HEK293 (cell line): ENCODE results near the gene TP53I11.

Source experiments
- CTCF ChIA-PET: fragments of 350-600 bp; formaldehyde crosslinking; extraction: SDS; loops from one replicate; lab custom pipeline; 2021; ENCODE audit warnings: antibody characterized with exemption; lab: Yijun Ruan, JAX
- POLR2A ChIA-PET: fragments of 300-600 bp; formaldehyde crosslinking; extraction: SDS; loops from one replicate; lab custom pipeline; 2020; ENCODE audit warnings: antibody characterized with exemption, inconsistent platforms; lab: Yijun Ruan, JAX
- H3K27ac ChIP-seq: fragments of 200-500 bp; sonication (Bioruptor generic); 2 replicates; pipeline ENCODE4 v1.5.1; 2014; ENCODE audit warnings: low read depth, low read length, control low read depth, inconsistent platforms; ENCODE audit errors: extremely low read depth
- H3K36me3 ChIP-seq, 2 experiments: fragments of 200-500 bp in 1 of 2; sonication (Bioruptor generic) in 1 of 2; 1 replicate in 1 of 2; 2 replicates in 1 of 2; pipeline ENCODE4 v1.5.1; 2014 to 2017; ENCODE audit warnings: inconsistent platforms in 2 of 2, low read length in 2 of 2; ENCODE audit not compliant: control insufficient read depth in 2 of 2, insufficient read depth in 1 of 2
- H3K4me1 ChIP-seq: fragments of 200-500 bp; sonication (Bioruptor generic); 2 replicates; pipeline ENCODE4 v1.5.1; 2014; ENCODE audit warnings: mild to moderate bottlenecking, low read length, inconsistent platforms; ENCODE audit not compliant: control insufficient read depth, insufficient read depth
- H3K4me3 ChIP-seq: 2 replicates; pipeline ENCODE4 v1.5.1; 2011; ENCODE audit warnings: low read depth, mild to moderate bottlenecking, control low read depth, low read length, moderate library complexity
- H3K9me3 ChIP-seq: fragments of 200-500 bp; sonication (Bioruptor generic); 2 replicates; pipeline ENCODE4 v1.5.1; 2014; ENCODE audit warnings: low read depth, low read length, inconsistent platforms; ENCODE audit not compliant: control insufficient read depth, insufficient read depth
- GLI4 ChIP-seq: fragments of 450-650 bp; formaldehyde crosslinking; IDR thresholded peaks from 2 replicates; pipeline ENCODE4 v1.5.1; 2016; ENCODE audit warnings: missing biosample characterization, missing genetic modification characterization
- GLIS1 ChIP-seq: fragments of 450-650 bp; formaldehyde crosslinking; IDR thresholded peaks from 2 replicates; pipeline ENCODE4 v1.5.1; 2016; ENCODE audit warnings: missing biosample characterization, missing genetic modification characterization
- GLIS2 ChIP-seq: fragments of 450-650 bp; formaldehyde crosslinking; IDR thresholded peaks from 2 replicates; pipeline ENCODE4 v1.5.1; 2016; ENCODE audit warnings: missing biosample characterization, missing genetic modification characterization
- KLF1 ChIP-seq: fragments of 450-650 bp; formaldehyde crosslinking; IDR thresholded peaks from 2 replicates; pipeline ENCODE4 v1.5.1; 2016; ENCODE audit warnings: missing biosample characterization, missing genetic modification characterization
- SCRT2 ChIP-seq: fragments of 450-650 bp; formaldehyde crosslinking; IDR thresholded peaks from 2 replicates; pipeline ENCODE4 v1.5.1; 2016; ENCODE audit warnings: missing biosample characterization, missing genetic modification characterization
- SP2 ChIP-seq: fragments of 450-650 bp; formaldehyde crosslinking; IDR thresholded peaks from 2 replicates; pipeline ENCODE4 v1.5.1; 2016; ENCODE audit warnings: missing biosample characterization, missing genetic modification characterization
- ZBTB8A ChIP-seq: fragments of 450-650 bp; formaldehyde crosslinking; IDR thresholded peaks from 2 replicates; pipeline ENCODE4 v1.5.1; 2016; ENCODE audit warnings: missing biosample characterization, missing genetic modification characterization
- ZIC2 ChIP-seq: fragments of 450-650 bp; formaldehyde crosslinking; IDR thresholded peaks from 2 replicates; pipeline ENCODE4 v1.5.1; 2016; ENCODE audit warnings: missing biosample characterization, missing genetic modification characterization
- ZNF10 ChIP-seq: fragments of 450-650 bp; formaldehyde crosslinking; IDR thresholded peaks from 2 replicates; pipeline ENCODE4 v1.5.1; 2017; ENCODE audit warnings: missing biosample characterization, missing genetic modification characterization
- ZNF19 ChIP-seq: fragments of 450-650 bp; formaldehyde crosslinking; IDR thresholded peaks from 2 replicates; pipeline ENCODE4; 2016; ENCODE audit warnings: missing biosample characterization, missing genetic modification characterization, low read depth
- ZNF248 ChIP-seq: fragments of 450-650 bp; formaldehyde crosslinking; IDR thresholded peaks from 2 replicates; pipeline ENCODE4 v1.5.1; 2017; ENCODE audit warnings: missing biosample characterization, missing genetic modification characterization
- ZNF391 ChIP-seq: fragments of 450-650 bp; formaldehyde crosslinking; IDR thresholded peaks from 2 replicates; pipeline ENCODE4 v1.5.1; 2016; ENCODE audit warnings: low read depth, missing biosample characterization, missing genetic modification characterization, borderline replicate concordance
- ZNF48 ChIP-seq: fragments of 450-650 bp; formaldehyde crosslinking; IDR thresholded peaks from 2 replicates; pipeline ENCODE4 v1.5.1; 2016; ENCODE audit warnings: missing biosample characterization, missing genetic modification characterization
- ZNF561 ChIP-seq: fragments of 450-650 bp; IDR thresholded peaks from 2 replicates; pipeline ENCODE4 v1.5.1; 2018; ENCODE audit warnings: missing biosample characterization, missing genetic modification characterization, borderline replicate concordance
- ZNF585B ChIP-seq: fragments of 450-650 bp; formaldehyde crosslinking; IDR thresholded peaks from 2 replicates; pipeline ENCODE4 v1.5.1; 2016; ENCODE audit warnings: missing biosample characterization, missing genetic modification characterization
- ZNF596 ChIP-seq: fragments of 450-650 bp; IDR thresholded peaks from 2 replicates; pipeline ENCODE4 v1.5.0; 2018; ENCODE audit warnings: missing biosample characterization, mild to moderate bottlenecking, missing genetic modification characterization, moderate library complexity
- ZNF621 ChIP-seq: fragments of 450-650 bp; formaldehyde crosslinking; IDR thresholded peaks from 2 replicates; pipeline ENCODE4 v1.5.1; 2017; ENCODE audit warnings: missing biosample characterization, missing genetic modification characterization
- ZNF624 ChIP-seq: fragments of 450-650 bp; formaldehyde crosslinking; IDR thresholded peaks from 2 replicates; pipeline ENCODE4 v1.5.1; 2017; ENCODE audit warnings: missing biosample characterization, missing genetic modification characterization
- ZNF707 ChIP-seq: fragments of 450-650 bp; formaldehyde crosslinking; IDR thresholded peaks from 2 replicates; pipeline ENCODE4 v1.5.1; 2016; ENCODE audit warnings: missing biosample characterization, missing genetic modification characterization
- ZNF768 ChIP-seq: fragments of 450-650 bp; formaldehyde crosslinking; IDR thresholded peaks from 2 replicates; pipeline ENCODE4 v1.5.1; 2018; ENCODE audit warnings: missing biosample characterization, mild to moderate bottlenecking, missing genetic modification characterization
- ZNF777 ChIP-seq: fragments of 450-650 bp; formaldehyde crosslinking; IDR thresholded peaks from 2 replicates; pipeline ENCODE4 v1.5.1; 2017; ENCODE audit warnings: missing biosample characterization, missing genetic modification characterization, borderline replicate concordance
- ZSCAN23 ChIP-seq: fragments of 450-650 bp; formaldehyde crosslinking; IDR thresholded peaks from 2 replicates; pipeline ENCODE4 v1.5.1; 2016; ENCODE audit warnings: missing biosample characterization, missing genetic modification characterization
- TF ChIP-seq, protein P1 (sequence below): fragments of 450-650 bp; formaldehyde crosslinking; IDR thresholded peaks from 2 replicates; pipeline ENCODE4 v1.5.1; 2016; ENCODE audit warnings: missing biosample characterization, missing genetic modification characterization, low read depth
- TF ChIP-seq, protein P2 (sequence below): fragments of 450-650 bp; formaldehyde crosslinking; IDR thresholded peaks from 2 replicates; pipeline ENCODE4 v1.5.1; 2016; ENCODE audit warnings: missing biosample characterization, missing genetic modification characterization
- TF ChIP-seq, protein P3 (sequence below): fragments of 450-650 bp; formaldehyde crosslinking; IDR thresholded peaks from 2 replicates; pipeline ENCODE4 v1.5.1; 2017; ENCODE audit warnings: missing biosample characterization, missing genetic modification characterization
- TF ChIP-seq, protein P4 (sequence below): fragments of 450-650 bp; formaldehyde crosslinking; IDR thresholded peaks from 2 replicates; pipeline ENCODE4 v1.5.1; 2017; ENCODE audit warnings: missing biosample characterization, missing genetic modification characterization
- TF ChIP-seq, protein P5 (sequence below): fragments of 450-650 bp; formaldehyde crosslinking; IDR thresholded peaks from 2 replicates; pipeline ENCODE4 v1.5.1; 2016; ENCODE audit warnings: missing biosample characterization, missing genetic modification characterization

The TP53I11 gene

DNA sequence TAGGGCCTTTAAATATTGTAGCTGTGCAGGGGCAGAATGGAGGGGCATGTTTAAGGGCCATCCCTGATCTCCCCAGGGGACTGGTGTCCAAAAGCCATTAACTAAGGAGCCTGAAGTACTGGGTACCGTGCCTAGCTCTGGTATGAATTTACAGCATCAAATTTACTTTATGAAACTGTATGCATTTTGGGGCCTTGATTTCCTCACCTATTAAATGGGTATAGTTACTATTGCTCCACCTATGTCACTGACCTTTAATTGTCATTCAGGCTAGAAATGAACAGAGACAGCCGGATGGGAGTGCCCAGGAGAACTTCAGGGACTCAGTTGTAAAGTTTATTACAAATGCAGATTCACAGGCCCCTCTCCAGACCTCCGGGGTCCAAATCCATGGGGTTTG, 11.8 kb upstream of the TP53I11 start:
- no peak overlapping the region for H3K27ac ChIP-seq
- TF ChIP-seq ZBTB8A (no peak), ZNF707 (tag by site-specific recombination) (no peak), ZNF391 (no peak), ZNF585B (tag by site-specific recombination) (no peak), ZNF48 (tag by site-specific recombination) (no peak), ZNF561 (no peak), ZNF777 (no peak), ZNF624 (tag by site-specific recombination) (no peak), ZNF621 (tag by site-specific recombination) (no peak), ZNF19 (no peak)
- TF ChIP-seq, protein P1, sequence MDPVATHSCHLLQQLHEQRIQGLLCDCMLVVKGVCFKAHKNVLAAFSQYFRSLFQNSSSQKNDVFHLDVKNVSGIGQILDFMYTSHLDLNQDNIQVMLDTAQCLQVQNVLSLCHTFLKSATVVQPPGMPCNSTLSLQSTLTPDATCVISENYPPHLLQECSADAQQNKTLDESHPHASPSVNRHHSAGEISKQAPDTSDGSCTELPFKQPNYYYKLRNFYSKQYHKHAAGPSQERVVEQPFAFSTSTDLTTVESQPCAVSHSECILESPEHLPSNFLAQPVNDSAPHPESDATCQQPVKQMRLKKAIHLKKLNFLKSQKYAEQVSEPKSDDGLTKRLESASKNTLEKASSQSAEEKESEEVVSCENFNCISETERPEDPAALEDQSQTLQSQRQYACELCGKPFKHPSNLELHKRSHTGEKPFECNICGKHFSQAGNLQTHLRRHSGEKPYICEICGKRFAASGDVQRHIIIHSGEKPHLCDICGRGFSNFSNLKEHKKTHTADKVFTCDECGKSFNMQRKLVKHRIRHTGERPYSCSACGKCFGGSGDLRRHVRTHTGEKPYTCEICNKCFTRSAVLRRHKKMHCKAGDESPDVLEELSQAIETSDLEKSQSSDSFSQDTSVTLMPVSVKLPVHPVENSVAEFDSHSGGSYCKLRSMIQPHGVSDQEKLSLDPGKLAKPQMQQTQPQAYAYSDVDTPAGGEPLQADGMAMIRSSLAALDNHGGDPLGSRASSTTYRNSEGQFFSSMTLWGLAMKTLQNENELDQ (tag by site-specific recombination): no peak
- TF ChIP-seq, protein P2, sequence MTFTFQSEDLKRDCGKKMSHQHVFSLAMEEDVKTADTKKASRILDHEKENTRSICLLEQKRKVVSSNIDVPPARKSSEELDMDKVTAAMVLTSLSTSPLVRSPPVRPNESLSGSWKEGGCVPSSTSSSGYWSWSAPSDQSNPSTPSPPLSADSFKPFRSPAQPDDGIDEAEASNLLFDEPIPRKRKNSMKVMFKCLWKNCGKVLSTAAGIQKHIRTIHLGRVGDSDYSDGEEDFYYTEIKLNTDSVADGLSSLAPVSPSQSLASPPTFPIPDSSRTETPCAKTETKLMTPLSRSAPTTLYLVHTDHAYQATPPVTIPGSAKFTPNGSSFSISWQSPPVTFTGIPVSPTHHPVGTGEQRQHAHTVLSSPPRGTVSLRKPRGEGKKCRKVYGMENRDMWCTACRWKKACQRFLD (tag by site-specific recombination): no peak
- ChIA-PET POLR2A (no interaction called here), CTCF (interaction anchor here (0.6 to 1.3 kb wide), 4 partner anchors 10 to 387 kb away, joined by 3 to 4 read pairs (median 3); no protein-coding TSS in a partner anchor)
- H3K4me1 ChIP-seq: no peaks in the 10 kb centered on the region
- no peak overlapping the region for H3K4me3 ChIP-seq
- H3K36me3 ChIP-seq: no peaks in the 10 kb centered on the region
- H3K9me3 ChIP-seq: no peaks in the 10 kb centered on the region

DNA sequence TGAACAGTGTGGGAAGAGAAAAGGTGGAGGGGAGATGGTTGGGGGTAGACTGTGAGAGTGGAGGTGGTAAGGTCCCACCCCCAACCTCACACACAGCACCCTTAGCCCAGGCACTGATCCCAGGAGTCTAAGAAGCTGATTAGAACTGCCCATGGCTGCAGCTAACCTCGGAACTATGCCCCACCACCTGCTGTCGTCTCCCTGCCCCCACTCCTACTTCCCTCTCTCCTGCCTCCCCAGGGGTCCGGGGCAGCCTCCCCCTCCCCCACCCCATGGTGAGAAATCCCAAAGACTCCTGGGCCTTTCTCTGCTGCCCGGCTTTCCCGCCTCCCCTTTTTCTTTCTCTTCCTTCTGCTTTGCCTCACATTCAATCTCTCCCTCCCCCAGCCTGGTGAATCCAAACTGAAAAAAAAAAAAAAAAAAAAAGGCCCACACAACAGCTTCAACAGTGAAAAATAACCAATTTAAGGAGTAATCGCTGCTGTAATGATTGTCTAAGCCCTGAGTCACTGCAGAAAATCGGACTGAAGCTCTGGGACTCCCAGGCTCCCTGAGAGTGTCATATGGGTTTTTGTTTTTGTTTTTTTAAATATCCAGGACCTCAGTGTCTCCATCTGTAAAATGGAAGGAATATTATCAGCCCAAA, 9.6 kb upstream of the TP53I11 start:
- no peak overlapping the region for H3K27ac ChIP-seq

DNA sequence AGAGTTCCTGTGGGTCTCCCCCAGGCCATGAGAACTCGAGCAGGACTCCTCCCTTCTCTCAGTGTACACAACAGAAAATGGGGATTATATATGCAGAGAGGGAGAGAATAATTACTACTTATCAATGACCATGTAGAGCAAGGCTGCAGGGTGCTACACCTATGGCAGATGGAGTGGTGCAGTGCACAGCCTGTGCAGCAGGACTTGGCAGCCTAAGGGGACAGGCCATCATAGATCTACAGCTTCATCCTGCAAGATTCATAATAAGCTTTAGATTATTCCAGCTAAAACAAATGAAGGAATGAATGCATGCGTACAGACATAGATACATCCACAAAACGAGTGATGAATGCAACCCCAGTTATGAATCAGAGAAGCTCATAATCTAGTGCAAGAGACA, 8.4 kb upstream of the TP53I11 start:
- no peaks in the 10 kb centered on the region for H3K36me3 ChIP-seq
- ChIA-PET CTCF (interaction anchor here (0.6 to 1.4 kb wide), 5 partner anchors 9 to 1046 kb away, joined by 3 to 7 read pairs (median 4); partner anchors contain the start of gene TP53I11), POLR2A (no interaction called here)
- no peaks in the 10 kb centered on the region for H3K9me3 ChIP-seq
- H3K4me3 ChIP-seq: no peak overlapping the region
- no peaks in the 10 kb centered on the region for H3K4me1 ChIP-seq
- no peak overlapping the region for H3K27ac ChIP-seq
- TF ChIP-seq, protein P3, sequence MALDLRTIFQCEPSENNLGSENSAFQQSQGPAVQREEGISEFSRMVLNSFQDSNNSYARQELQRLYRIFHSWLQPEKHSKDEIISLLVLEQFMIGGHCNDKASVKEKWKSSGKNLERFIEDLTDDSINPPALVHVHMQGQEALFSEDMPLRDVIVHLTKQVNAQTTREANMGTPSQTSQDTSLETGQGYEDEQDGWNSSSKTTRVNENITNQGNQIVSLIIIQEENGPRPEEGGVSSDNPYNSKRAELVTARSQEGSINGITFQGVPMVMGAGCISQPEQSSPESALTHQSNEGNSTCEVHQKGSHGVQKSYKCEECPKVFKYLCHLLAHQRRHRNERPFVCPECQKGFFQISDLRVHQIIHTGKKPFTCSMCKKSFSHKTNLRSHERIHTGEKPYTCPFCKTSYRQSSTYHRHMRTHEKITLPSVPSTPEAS (tag by site-specific recombination): no peak
- TF ChIP-seq KLF1 (tag by site-specific recombination) (no peak), SCRT2 (tag by site-specific recombination) (no peak), SP2 (no peak), ZNF768 (no peak), ZNF248 (no peak), ZSCAN23 (tag by site-specific recombination) (no peak), ZNF48 (tag by site-specific recombination) (no peak)
- TF ChIP-seq, protein P4, sequence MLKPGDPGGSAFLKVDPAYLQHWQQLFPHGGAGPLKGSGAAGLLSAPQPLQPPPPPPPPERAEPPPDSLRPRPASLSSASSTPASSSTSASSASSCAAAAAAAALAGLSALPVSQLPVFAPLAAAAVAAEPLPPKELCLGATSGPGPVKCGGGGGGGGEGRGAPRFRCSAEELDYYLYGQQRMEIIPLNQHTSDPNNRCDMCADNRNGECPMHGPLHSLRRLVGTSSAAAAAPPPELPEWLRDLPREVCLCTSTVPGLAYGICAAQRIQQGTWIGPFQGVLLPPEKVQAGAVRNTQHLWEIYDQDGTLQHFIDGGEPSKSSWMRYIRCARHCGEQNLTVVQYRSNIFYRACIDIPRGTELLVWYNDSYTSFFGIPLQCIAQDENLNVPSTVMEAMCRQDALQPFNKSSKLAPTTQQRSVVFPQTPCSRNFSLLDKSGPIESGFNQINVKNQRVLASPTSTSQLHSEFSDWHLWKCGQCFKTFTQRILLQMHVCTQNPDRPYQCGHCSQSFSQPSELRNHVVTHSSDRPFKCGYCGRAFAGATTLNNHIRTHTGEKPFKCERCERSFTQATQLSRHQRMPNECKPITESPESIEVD: no peak

More for the DNA sequence above, 9.6 kb upstream of the TP53I11 start:
- H3K4me3 ChIP-seq: no peak overlapping the region
- no peaks in the 10 kb centered on the region for H3K36me3 ChIP-seq
- POLR2A ChIA-PET: interaction anchor here (0.7 kb wide), 1 partner anchor 353 kb away, joined by 3 read pairs; no protein-coding TSS in a partner anchor
- TF ChIP-seq ZIC2 (tag by site-specific recombination) (peak; percentile 76), GLIS2 (tag by site-specific recombination) (no peak), ZNF10 (no peak), GLIS1 (tag by site-specific recombination) (peak; percentile 14; the same call in 1 of the 2 replicates), ZNF585B (tag by site-specific recombination) (no peak), GLI4 (tag by site-specific recombination) (no peak), ZNF596 (tag by site-specific recombination) (no peak)
- TF ChIP-seq, protein P5, sequence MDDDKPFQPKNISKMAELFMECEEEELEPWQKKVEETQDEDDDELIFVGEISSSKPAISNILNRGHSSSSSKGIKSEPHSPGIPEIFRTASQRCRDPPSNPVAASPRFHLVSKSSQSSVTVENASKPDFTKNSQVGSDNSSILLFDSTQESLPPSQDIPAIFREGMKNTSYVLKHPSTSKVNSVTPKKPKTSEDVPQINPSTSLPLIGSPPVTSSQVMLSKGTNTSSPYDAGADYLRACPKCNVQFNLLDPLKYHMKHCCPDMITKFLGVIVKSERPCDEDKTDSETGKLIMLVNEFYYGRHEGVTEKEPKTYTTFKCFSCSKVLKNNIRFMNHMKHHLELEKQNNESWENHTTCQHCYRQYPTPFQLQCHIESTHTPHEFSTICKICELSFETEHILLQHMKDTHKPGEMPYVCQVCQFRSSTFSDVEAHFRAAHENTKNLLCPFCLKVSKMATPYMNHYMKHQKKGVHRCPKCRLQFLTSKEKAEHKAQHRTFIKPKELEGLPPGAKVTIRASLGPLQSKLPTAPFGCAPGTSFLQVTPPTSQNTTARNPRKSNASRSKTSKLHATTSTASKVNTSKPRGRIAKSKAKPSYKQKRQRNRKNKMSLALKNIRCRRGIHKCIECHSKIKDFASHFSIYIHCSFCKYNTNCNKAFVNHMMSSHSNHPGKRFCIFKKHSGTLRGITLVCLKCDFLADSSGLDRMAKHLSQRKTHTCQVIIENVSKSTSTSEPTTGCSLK (tag by site-specific recombination): no peak
- TF ChIP-seq, all 188 proteins: peak for 2
- Histone ChIP-seq H3K4me1 (no peaks in the 10 kb centered on the region), H3K9me3 (no peaks in the 10 kb centered on the region)
- CTCF ChIA-PET: interaction anchor here (0.8 to 1.4 kb wide), 5 partner anchors 10 to 154 kb away, joined by 3 to 7 read pairs (median 3); partner anchors contain the start of gene TP53I11
